MCF 10A (cell line): ENCODE data around the gene CHMP6. TPM values are rescaled to one million over a fixed set of nuclear protein-coding genes. Genes with fewer than 3 reads are reported as not detected.

ENCODE experiments used
- BruUV-seq: library from RNA; stranded (reverse); fragments of 400-500 nt; replicated peaks from 2 replicates; lab custom pipeline; 2021; lab: Mats Ljungman, UMichigan
- CTCF ChIA-PET: fragments of 300-600 bp; sonication (Branson Sonifier 250); formaldehyde crosslinking; extraction: SDS; loops from one replicate; lab custom pipeline; 2021; ENCODE audit warnings: antibody characterized with exemption, inconsistent platforms; lab: Yijun Ruan, JAX
- POLR2A ChIA-PET: fragments of 300-600, 350-650 bp; sonication (Branson Sonifier 250); formaldehyde crosslinking; extraction: SDS; loops from one replicate; lab custom pipeline; 2020; ENCODE audit warnings: antibody characterized with exemption, inconsistent platforms; lab: Yijun Ruan, JAX
- DNase-seq: peaks from one replicate; pipeline ENCODE4 v3.0.0-alpha.2; 2018; ENCODE audit not compliant: unreplicated experiment
- H3K27ac Mint-ChIP-seq: one replicate; pipeline ENCODE4 v1.8.0; 2022; ENCODE audit warnings: mild to moderate bottlenecking, low read depth, mixed read lengths; ENCODE audit not compliant: unreplicated experiment
- H3K27me3 Mint-ChIP-seq: one replicate; pipeline ENCODE4 v1.8.0; 2022; ENCODE audit warnings: mixed read lengths; ENCODE audit not compliant: insufficient read depth, unreplicated experiment
- H3K36me3 Mint-ChIP-seq: one replicate; pipeline ENCODE4 v1.8.0; 2022; ENCODE audit warnings: mild to moderate bottlenecking, moderate library complexity, mixed read lengths; ENCODE audit not compliant: insufficient read depth, unreplicated experiment
- H3K4me1 Mint-ChIP-seq: one replicate; pipeline ENCODE4 v1.8.0; 2022; ENCODE audit warnings: mixed read lengths; ENCODE audit not compliant: insufficient read depth, unreplicated experiment
- H3K4me3 Mint-ChIP-seq: one replicate; pipeline ENCODE4 v1.8.0; 2022; ENCODE audit warnings: mild to moderate bottlenecking, moderate library complexity, mixed read lengths; ENCODE audit not compliant: unreplicated experiment
- H3K9me3 Mint-ChIP-seq: one replicate; pipeline ENCODE4 v1.8.0; 2022; ENCODE audit warnings: mixed read lengths; ENCODE audit not compliant: unreplicated experiment
- CTCF ChIP-seq: fragments of 200-600 bp; IDR thresholded peaks from one replicate; pipeline ENCODE4 v1.8.0; 2022; ENCODE audit warnings: antibody characterized with exemption, mild to moderate bottlenecking; ENCODE audit not compliant: unreplicated experiment
- intact Hi-C: fragments of 100-400 bp; cut with micrococcal nuclease; formaldehyde crosslinking; loops from 2 replicates; pipeline ENCODE4 v1.14.1; 2022
- total RNA-seq: library from RNA; stranded (reverse); gene quantifications from 2 replicates; pipeline ENCODE4 v1.2.3, GENCODE V29; 2022

CHMP6 gene
- total RNA-seq, 1 experiment from 2014 or later, result 19.5 TPM

- H3K9me3 Mint-ChIP-seq, result no peaks in the 10 kb centered on the region
- no peak for TF ChIP-seq CTCF
- DNase-seq, result no peak
- POLR2A ChIA-PET, result interaction anchor here (0.7 kb wide), 1 partner anchor 574 kb away, joined by 5 read pairs; no protein-coding TSS in a partner anchor
- CTCF ChIA-PET, result interaction anchor here (0.6 kb wide), 1 partner anchor 20 kb away, joined by 3 read pairs; no protein-coding TSS in a partner anchor
- no peak overlapping the region for H3K27ac Mint-ChIP-seq
- no TSS peak for BruUV-seq
- H3K4me3 Mint-ChIP-seq, result peak overlapping the region; percentile 66
- intact Hi-C loops, result loop anchor here (10.0 kb wide), 1 partner anchor 115 kb away; no protein-coding TSS in a partner anchor
- peaks cover 5% of the 10 kb centered on the region for H3K36me3 Mint-ChIP-seq
- no peaks in the 10 kb centered on the region for H3K27me3 Mint-ChIP-seq
- no peaks in the 10 kb centered on the region for H3K4me1 Mint-ChIP-seq
These were observed 2.1 kb upstream of the CHMP6 start for GRCh38 chr17:80989586-80989913.

- peak overlapping the region; percentile 66 for H3K4me3 Mint-ChIP-seq
- CTCF ChIA-PET, result interaction anchor here (0.6 to 1.3 kb wide), 2 partner anchors 11 to 538 kb away, joined by 3 to 4 read pairs; no protein-coding TSS in a partner anchor
These were observed 558 bp upstream of the CHMP6 start for GRCh38 chr17:80990921-80991644.

GRCh38 chr17:80992077-80992947 is 671 bp downstream of the CHMP6 start:
- peak overlapping the region; percentile 69 for H3K4me3 Mint-ChIP-seq
- no peaks in the 10 kb centered on the region for H3K9me3 Mint-ChIP-seq
- no peaks in the 10 kb centered on the region for H3K27me3 Mint-ChIP-seq
- peak overlapping the region; percentile 74 for H3K27ac Mint-ChIP-seq
- POLR2A ChIA-PET, result interaction anchor here (0.6 to 1.9 kb wide), 7 partner anchors 9 to 572 kb away, joined by 3 to 7 read pairs (median 4); partner anchors contain the start of genes NDUFAF8 and TEPSIN
- CTCF ChIA-PET, result interaction anchor here (0.6 to 1.3 kb wide), 2 partner anchors 10 to 135 kb away, joined by 3 read pairs; no protein-coding TSS in a partner anchor
- no peaks in the 10 kb centered on the region for H3K4me1 Mint-ChIP-seq
- TSS peak; percentile 73 for BruUV-seq
- no peak for TF ChIP-seq CTCF
- H3K36me3 Mint-ChIP-seq, result peaks cover 25% of the 10 kb centered on the region
- DNase-seq, result no peak
- intact Hi-C loops, result no loop called here

More at GRCh38 chr17:80990921-80991644, 558 bp upstream of the CHMP6 start:
- POLR2A ChIA-PET, result interaction anchor here (0.6 to 1.0 kb wide), 4 partner anchors 24 to 104 kb away, joined by 3 to 5 read pairs (median 4); no protein-coding TSS in a partner anchor
- H3K9me3 Mint-ChIP-seq, result no peaks in the 10 kb centered on the region
- intact Hi-C loops, result no loop called here
- no peaks in the 10 kb centered on the region for H3K27me3 Mint-ChIP-seq
- no peak overlapping the region for H3K27ac Mint-ChIP-seq
- DNase-seq, result no peak
- H3K4me1 Mint-ChIP-seq, result no peaks in the 10 kb centered on the region
- no TSS peak for BruUV-seq
- TF ChIP-seq CTCF, result no peak
- peaks cover 15% of the 10 kb centered on the region for H3K36me3 Mint-ChIP-seq
